Coronary artery (tissue), 2 donors: ENCODE measurements around the gene USP9X.

ENCODE experiments used
- DNase-seq: peaks from one replicate; pipeline ENCODE4 v3.0.0-alpha.2; 2017; ENCODE audit warnings: low spot score
- H3K27ac ChIP-seq, 2 donors: fragments of 200-600 bp; sonication (generic); one replicate each; pipeline ENCODE4 v1.5.1; 2016 to 2019
- H3K4me3 ChIP-seq: fragments of 200-600 bp; sonication (generic); 2 replicates; pipeline ENCODE4 v1.5.1; 2016; ENCODE audit warnings: mild to moderate bottlenecking, moderate library complexity
- CTCF ChIP-seq: fragments of 200-600 bp; sonication (generic); IDR thresholded peaks from one replicate; pipeline ENCODE4 v1.5.1; 2019; ENCODE audit warnings: antibody characterized with exemption

The USP9X gene

GRCh38 chrX:41153448-41153847 is 68.2 kb downstream of the USP9X start:
- no peak overlapping the region for H3K4me3 ChIP-seq
- TF ChIP-seq CTCF = no peak
- DNase-seq = no peak
- no peak overlapping the region for H3K27ac ChIP-seq

GRCh38 chrX:41153957-41154356 is 68.7 kb downstream of the USP9X start:
- no peak for TF ChIP-seq CTCF
- no peak for DNase-seq
- H3K4me3 ChIP-seq = no peak overlapping the region
- no peak overlapping the region for H3K27ac ChIP-seq

GRCh38 chrX:41164449-41164848 is 79.2 kb downstream of the USP9X start:
- H3K27ac ChIP-seq = no peak overlapping the region
- no peak for TF ChIP-seq CTCF
- no peak for DNase-seq
- no peak overlapping the region for H3K4me3 ChIP-seq

- TF ChIP-seq CTCF = no peak
- no peak overlapping the region for H3K27ac ChIP-seq
- no peak overlapping the region for H3K4me3 ChIP-seq
- DNase-seq = no peak
Measured at GRCh38 chrX:41167888-41168287, 82.6 kb downstream of the USP9X start.

GRCh38 chrX:41176263-41176662 is 91.0 kb downstream of the USP9X start:
- Histone ChIP-seq H3K4me3 (no peak overlapping the region), H3K27ac (no peak overlapping the region)
- no peak for TF ChIP-seq CTCF
- DNase-seq = no peak

GRCh38 chrX:41177297-41177696 is 92.1 kb downstream of the USP9X start:
- H3K27ac ChIP-seq = no peak overlapping the region
- no peak for TF ChIP-seq CTCF
- no peak overlapping the region for H3K4me3 ChIP-seq
- DNase-seq = no peak

GRCh38 chrX:41178201-41178600 is 93.0 kb downstream of the USP9X start:
- TF ChIP-seq CTCF = no peak
- H3K27ac ChIP-seq = no peak overlapping the region
- H3K4me3 ChIP-seq = no peak overlapping the region
- no peak for DNase-seq
